Prostate gland (tissue), 2 donors: ENCODE measurements around the gene ERN1. TPM values are rescaled to one million over a fixed set of nuclear protein-coding genes. Genes with fewer than 3 reads are reported as not detected.

Experiments
- DNase-seq: peaks from one replicate; pipeline ENCODE4 v3.0.0-alpha.2; 2019; ENCODE audit warnings: low spot score
- H3K27ac ChIP-seq, 2 donors: fragments of 200-600 bp; sonication (generic); 2 replicates each; pipeline ENCODE4 v1.5.1; 2017 to 2019
- H3K27me3 ChIP-seq: fragments of 200-600 bp; sonication (generic); replicated peaks from 2 replicates; pipeline ENCODE4 v1.5.1; 2019; ENCODE audit not compliant: insufficient read depth
- H3K36me3 ChIP-seq, 2 donors: fragments of 200-600 bp; sonication (generic); 1 replicate in 1 of 2; 2 replicates in 1 of 2; pipeline versions ENCODE4 v1.5.1 to v1.8.1; 2017 to 2019
- H3K4me1 ChIP-seq: fragments of 200-600 bp; sonication (generic); replicated peaks from 2 replicates; pipeline ENCODE4 v1.5.1; 2019
- H3K4me3 ChIP-seq, 2 donors: fragments of 200-600 bp; sonication (generic); 2 replicates each; pipeline ENCODE4 v1.5.1; 2017 to 2019
- H3K9me3 ChIP-seq: fragments of 200-600 bp; sonication (generic); 2 replicates; pipeline ENCODE4 v1.5.1; 2017
- POLR2A ChIP-seq: fragments of 450-650 bp; IDR thresholded peaks from one replicate; pipeline ENCODE4 v1.6.1; 2016; ENCODE audit warnings: antibody characterized with exemption, mild to moderate bottlenecking
- POLR2AphosphoS5 ChIP-seq: sonication (generic); formaldehyde crosslinking; IDR thresholded peaks from one replicate; pipeline ENCODE4 v1.6.1; 2017; ENCODE audit warnings: antibody characterized with exemption
- WGBS: methylation state at CpG from one replicate; pipeline ENCODE4 v1.1.5; 2018; 5-methylcytosine and 5-hydroxymethylcytosine counted together
- intact Hi-C: fragments of 100-400 bp; cut with DNase I; formaldehyde crosslinking; loops from one replicate; pipeline ENCODE4 v1.14.2; 2022
- total RNA-seq, 2 donors: library from RNA; depleted of rRNA; stranded (reverse); fragments of >200 nt; gene quantifications; one replicate each; pipeline ENCODE4 v1.1.0, GENCODE V29; 2016
- TF ChIP-seq, protein P1 (sequence below), 4 experiments: fragments of 200-600 bp in 2 of 4; fragments of 450-650 bp in 2 of 4; sonication (generic) in 2 of 4; IDR thresholded peaks; 1 replicate in 3 of 4; 2 replicates in 1 of 4; pipeline ENCODE4 v1.5.1; 2016 to 2019; ENCODE audit warnings: antibody characterized with exemption in 4 of 4, mild to moderate bottlenecking in 2 of 4, moderate library complexity in 2 of 4

Gene ERN1
- total RNA-seq, 2 donors from 2014 or later, result 14.4 to 21.4 TPM

DNA sequence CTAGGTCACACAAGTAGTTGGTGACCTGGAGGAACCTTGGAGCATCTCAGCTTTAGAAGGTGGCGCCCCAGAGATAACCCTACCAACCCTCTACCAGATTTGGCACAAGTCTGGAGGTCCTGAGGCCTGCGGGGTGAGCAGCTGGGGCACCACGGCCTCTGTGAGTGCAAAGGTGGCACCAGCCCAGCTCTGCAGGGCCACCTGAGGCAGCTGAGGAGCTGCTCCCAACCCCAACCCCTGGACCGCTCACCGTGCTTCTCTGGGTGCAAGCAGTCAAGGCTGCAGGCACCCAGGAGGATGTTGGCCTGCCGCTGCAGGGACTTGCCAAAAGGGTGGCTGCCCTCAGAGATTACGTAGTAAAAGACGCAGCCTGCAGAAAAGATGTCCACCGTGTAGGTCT is 81.1 kb downstream of the ERN1 start:
- TF ChIP-seq POLR2A (no peak), POLR2AphosphoS5 (no peak)
- TF ChIP-seq, protein P1, sequence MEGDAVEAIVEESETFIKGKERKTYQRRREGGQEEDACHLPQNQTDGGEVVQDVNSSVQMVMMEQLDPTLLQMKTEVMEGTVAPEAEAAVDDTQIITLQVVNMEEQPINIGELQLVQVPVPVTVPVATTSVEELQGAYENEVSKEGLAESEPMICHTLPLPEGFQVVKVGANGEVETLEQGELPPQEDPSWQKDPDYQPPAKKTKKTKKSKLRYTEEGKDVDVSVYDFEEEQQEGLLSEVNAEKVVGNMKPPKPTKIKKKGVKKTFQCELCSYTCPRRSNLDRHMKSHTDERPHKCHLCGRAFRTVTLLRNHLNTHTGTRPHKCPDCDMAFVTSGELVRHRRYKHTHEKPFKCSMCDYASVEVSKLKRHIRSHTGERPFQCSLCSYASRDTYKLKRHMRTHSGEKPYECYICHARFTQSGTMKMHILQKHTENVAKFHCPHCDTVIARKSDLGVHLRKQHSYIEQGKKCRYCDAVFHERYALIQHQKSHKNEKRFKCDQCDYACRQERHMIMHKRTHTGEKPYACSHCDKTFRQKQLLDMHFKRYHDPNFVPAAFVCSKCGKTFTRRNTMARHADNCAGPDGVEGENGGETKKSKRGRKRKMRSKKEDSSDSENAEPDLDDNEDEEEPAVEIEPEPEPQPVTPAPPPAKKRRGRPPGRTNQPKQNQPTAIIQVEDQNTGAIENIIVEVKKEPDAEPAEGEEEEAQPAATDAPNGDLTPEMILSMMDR (IDR thresholded peaks at IDR 0.05), result no peak
- no peaks in the 10 kb centered on the region for H3K27me3 ChIP-seq
- no peaks in the 10 kb centered on the region for H3K9me3 ChIP-seq
- WGBS, result 91% methylated on average over 9 of the region's 9 CpGs
- no peak overlapping the region for H3K4me3 ChIP-seq
- no peak overlapping the region for H3K27ac ChIP-seq
- H3K4me1 ChIP-seq, result no peaks in the 10 kb centered on the region
- intact Hi-C loops, result no loop called here
- DNase-seq, result no peak
- H3K36me3 ChIP-seq, result peaks cover 13 to 27% of the 10 kb centered on the region in 2 donors

DNA sequence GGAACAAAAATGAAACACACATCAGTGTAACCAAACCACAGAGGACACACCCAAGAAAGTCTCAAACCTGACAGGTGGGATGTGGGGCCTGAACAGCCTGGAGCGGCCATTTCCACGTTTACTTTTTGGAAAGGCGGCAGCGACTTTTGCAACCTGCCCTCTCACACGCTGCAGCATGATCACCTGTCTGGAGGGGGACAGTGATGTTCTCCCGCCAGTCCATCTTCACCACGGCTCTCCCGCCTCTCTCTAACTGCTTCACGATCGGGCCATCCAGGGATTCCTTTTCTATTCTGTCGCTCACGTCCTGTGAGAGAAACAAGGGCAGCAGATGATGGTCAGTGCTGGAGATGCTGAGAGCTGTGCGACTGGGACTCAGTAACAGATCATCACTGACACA is 84.8 kb downstream of the ERN1 start:
- no peak overlapping the region for H3K27ac ChIP-seq
- WGBS, result 80% methylated on average over 13 of the region's 13 CpGs
- H3K4me3 ChIP-seq, result no peak overlapping the region
- intact Hi-C loops, result no loop called here
- H3K9me3 ChIP-seq, result no peaks in the 10 kb centered on the region
- peaks cover 13 to 21% of the 10 kb centered on the region in 2 donors for H3K36me3 ChIP-seq
- no peak for DNase-seq
- H3K27me3 ChIP-seq, result no peaks in the 10 kb centered on the region
- no peaks in the 10 kb centered on the region for H3K4me1 ChIP-seq
- TF ChIP-seq POLR2A (no peak), POLR2AphosphoS5 (no peak)
- TF ChIP-seq, protein P1 (IDR thresholded peaks at IDR 0.05), result no peak

DNA sequence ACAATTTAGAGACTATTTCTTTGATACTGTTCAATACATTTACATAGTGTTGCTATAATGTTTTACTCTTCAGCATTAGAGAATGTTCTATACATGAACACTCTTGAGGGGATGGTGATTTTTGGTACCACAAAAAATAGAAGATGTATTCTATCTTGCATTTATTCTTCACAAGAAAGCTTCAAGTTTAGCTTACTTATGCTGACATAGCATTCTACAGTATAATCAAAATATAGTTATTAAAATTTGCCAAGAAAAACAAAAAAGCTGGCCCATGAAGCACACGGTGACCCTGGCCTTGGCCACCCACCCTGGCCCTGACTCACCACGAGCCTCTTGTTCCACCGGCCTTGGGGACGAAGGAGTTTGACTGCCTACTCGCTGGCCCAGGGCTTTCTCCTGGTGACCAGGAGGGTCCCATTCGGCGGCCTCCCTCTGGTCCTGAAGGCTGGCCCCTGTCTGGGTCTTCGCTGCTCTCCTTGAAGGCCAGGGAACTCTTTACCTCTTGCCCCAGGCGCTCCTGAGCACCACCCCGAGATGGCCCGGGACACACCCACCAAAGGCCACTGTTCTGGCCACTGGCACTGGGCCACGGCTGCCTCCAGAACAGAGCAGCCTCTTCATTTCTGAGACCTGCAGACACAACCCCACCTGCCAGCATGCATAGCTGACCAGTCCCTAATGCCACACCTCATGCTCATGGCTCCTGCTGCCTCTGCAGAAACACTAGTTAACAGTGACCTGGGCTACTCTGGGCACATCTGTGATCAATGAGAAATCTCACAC is 87.1 kb downstream of the ERN1 start:
- 85% methylated on average over 12 of the region's 12 CpGs for WGBS
- intact Hi-C loops, result no loop called here
- Histone ChIP-seq H3K27me3 (no peaks in the 10 kb centered on the region), H3K36me3 (peaks cover 0 to 16% of the 10 kb centered on the region in 2 donors), H3K27ac (no peak overlapping the region), H3K9me3 (no peaks in the 10 kb centered on the region), H3K4me3 (no peak overlapping the region), H3K4me1 (no peaks in the 10 kb centered on the region)
- TF ChIP-seq, protein P1 (IDR thresholded peaks at IDR 0.05), result no peak
- TF ChIP-seq POLR2A, result no peak
- TF ChIP-seq POLR2AphosphoS5, result no peak
- no peak for DNase-seq

DNA sequence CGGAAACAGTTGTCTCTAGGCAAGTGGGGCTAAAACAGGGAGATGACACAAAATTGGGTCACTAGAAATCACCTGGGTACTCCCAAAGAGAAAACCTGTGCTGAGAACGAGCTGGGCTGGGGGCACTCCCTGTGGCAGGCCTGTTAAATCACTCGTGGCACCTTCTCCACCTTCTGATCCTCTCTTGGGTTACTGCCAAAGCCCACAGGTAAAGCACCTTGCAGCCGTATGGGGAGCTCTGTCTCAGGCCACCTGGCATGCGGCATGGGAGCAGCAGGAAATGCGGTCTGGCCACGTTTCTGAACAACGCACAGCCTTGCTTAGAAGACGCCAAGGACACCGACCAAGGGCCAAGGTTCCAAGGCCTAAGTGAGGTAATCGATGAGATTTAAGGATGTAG is 88.0 kb downstream of the ERN1 start:
- WGBS, result 62% methylated on average over 11 of the region's 11 CpGs
- no peak overlapping the region for H3K27ac ChIP-seq
- no peak overlapping the region for H3K4me3 ChIP-seq
- no peaks in the 10 kb centered on the region for H3K4me1 ChIP-seq
- no peaks in the 10 kb centered on the region for H3K9me3 ChIP-seq
- H3K27me3 ChIP-seq, result no peaks in the 10 kb centered on the region
- TF ChIP-seq, protein P1 (IDR thresholded peaks at IDR 0.05), result no peak
- TF ChIP-seq POLR2A, result no peak
- no peak for TF ChIP-seq POLR2AphosphoS5
- peaks cover 0 to 16% of the 10 kb centered on the region in 2 donors for H3K36me3 ChIP-seq
- intact Hi-C loops, result no loop called here
- DNase-seq, result no peak

DNA sequence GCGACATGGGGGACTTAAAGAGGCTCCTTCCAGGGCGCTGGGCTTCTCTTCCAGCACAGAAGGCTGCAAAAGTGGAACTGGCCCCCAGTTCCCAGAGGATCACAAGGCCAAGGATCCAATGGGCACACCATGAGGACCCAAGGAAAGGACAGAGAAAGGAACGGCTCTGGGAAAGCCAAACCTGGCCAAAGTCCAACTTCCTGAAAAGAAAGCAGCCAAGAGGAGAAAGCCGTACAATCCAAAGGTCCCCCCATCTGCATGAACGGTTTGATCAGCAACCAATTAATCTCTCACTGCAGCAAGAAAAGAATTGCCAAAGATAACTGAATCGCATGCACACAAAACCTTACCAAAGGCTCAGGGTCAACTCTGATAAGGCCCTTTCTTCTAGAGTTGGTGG is 89.7 kb downstream of the ERN1 start:
- H3K27ac ChIP-seq, result no peak overlapping the region
- H3K36me3 ChIP-seq, result peaks cover 0 to 12% of the 10 kb centered on the region in 2 donors
- no peaks in the 10 kb centered on the region for H3K4me1 ChIP-seq
- 74% methylated on average over 6 of the region's 6 CpGs for WGBS
- H3K4me3 ChIP-seq, result no peak overlapping the region
- H3K9me3 ChIP-seq, result no peaks in the 10 kb centered on the region
- no peak for TF ChIP-seq POLR2AphosphoS5
- no peak for TF ChIP-seq POLR2A
- TF ChIP-seq, protein P1 (IDR thresholded peaks at IDR 0.05), result no peak
- H3K27me3 ChIP-seq, result no peaks in the 10 kb centered on the region
- intact Hi-C loops, result no loop called here
- DNase-seq, result no peak
